Central memory CD8-positive, alpha-beta T cell (primary cell): Measurements from ENCODE around the gene TMEM140.
"Not testable (repeated sequence)": the region's sequence is repeated elsewhere in the genome, so short reads cannot be mapped to it uniquely, and the experiment has no call there.

Experiments
- ATAC-seq: fragments of 150-1000 bp; cut with Tn5 transposase; replicated peaks from 2 replicates; pipeline ENCODE4 v1.10.0; 2022; ENCODE audit warnings: mild to moderate bottlenecking, moderate FRiP score, moderate number of reproducible peaks; ENCODE audit not compliant: poor library complexity, severe bottlenecking; ENCODE audit errors: extremely low read depth
- DNase-seq, 2 donors: peaks; one replicate each; pipeline ENCODE4 v3.0.0; 2021; ENCODE audit warnings: low spot score in 2 of 2
- H3K27ac Mint-ChIP-seq: one replicate; pipeline ENCODE4 v1.8.0; 2022; ENCODE audit warnings: low read depth, mild to moderate bottlenecking, moderate library complexity, mixed read lengths
- H3K27me3 Mint-ChIP-seq: one replicate; pipeline ENCODE4 v1.8.0; 2022; ENCODE audit warnings: mixed read lengths
- H3K36me3 Mint-ChIP-seq: one replicate; pipeline ENCODE4 v1.8.0; 2022; ENCODE audit warnings: mild to moderate bottlenecking, moderate library complexity, mixed read lengths; ENCODE audit not compliant: insufficient read depth
- H3K4me1 Mint-ChIP-seq: one replicate; pipeline ENCODE4 v1.8.0; 2022; ENCODE audit warnings: mixed read lengths
- H3K4me3 Mint-ChIP-seq: one replicate; pipeline ENCODE4 v1.8.0; 2022; ENCODE audit warnings: mild to moderate bottlenecking, moderate library complexity, mixed read lengths
- H3K9me3 Mint-ChIP-seq: one replicate; pipeline ENCODE4 v1.8.0; 2022; ENCODE audit warnings: mixed read lengths

The TMEM140 gene

DNA sequence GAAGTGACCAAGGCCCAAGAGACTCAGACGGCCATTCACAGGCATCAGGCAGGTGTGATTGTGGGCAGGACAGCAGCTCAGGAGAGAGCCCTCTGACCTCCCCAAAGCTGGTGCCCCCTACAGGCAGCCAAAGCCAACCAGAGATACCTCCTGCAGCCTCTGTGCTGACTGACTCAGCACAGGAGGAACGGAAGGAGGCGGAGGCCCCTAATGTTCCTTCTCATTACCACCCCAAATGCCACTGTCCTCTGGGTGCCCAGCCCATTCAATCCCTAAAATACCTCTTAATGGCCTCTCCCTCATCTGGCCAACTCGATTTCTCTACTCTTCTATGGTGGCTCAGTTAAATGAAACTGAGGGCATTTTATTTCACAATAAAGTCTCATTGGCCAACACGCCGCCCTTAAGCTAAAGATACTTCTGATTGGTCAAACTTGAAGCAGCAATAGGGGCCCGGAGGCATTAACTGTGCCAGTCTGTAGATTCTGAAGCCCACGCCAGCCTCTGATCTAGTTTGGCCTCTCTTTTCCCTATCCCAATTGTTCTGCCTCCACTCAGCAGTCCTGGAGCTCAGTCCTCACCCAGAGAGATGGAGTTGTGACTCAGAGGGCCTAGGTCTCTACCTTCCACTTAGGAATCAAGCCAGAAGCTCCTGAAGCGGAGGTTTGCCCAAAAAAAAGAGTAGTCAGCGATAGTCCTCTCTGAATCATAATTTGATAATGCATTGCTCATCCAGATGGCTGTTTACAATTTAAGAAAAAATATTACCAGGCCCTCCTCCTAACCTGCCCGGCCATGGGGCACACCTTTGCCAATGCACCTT lies 21.5 kb downstream of the TMEM140 start:
- Mint-ChIP-seq H3K4me1 (peaks cover 45% of the 10 kb centered on the region), H3K9me3 (no peaks in the 10 kb centered on the region), H3K36me3 (peaks cover 26% of the 10 kb centered on the region), H3K27me3 (no peaks in the 10 kb centered on the region), H3K27ac (peak overlapping the region; percentile 96), H3K4me3 (peak overlapping the region; percentile 81)
- ATAC-seq (peak; percentile 38), DNase-seq (peak; percentile 23 to 38)

DNA sequence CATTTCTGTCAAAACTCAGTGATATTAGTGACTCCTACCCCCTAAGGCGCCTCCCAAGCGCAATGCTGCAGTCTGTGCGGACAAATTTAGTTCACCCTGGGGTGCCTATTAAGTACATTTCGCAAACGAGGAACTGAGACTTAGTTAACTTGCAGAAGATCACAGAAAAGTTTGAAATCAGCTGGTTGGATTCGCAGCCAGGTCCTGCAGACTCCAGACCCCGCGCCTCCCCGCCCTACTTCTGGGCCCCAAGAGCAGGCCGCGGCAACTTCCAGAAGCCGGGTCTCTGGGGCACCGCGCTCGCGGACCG lies 22.0 kb downstream of the TMEM140 start:
- peaks cover 44% of the 10 kb centered on the region for H3K4me1 Mint-ChIP-seq
- peaks cover 26% of the 10 kb centered on the region for H3K36me3 Mint-ChIP-seq
- H3K27me3 Mint-ChIP-seq, result no peaks in the 10 kb centered on the region
- no peak for DNase-seq
- ATAC-seq, result peak; percentile 8
- no peaks in the 10 kb centered on the region for H3K9me3 Mint-ChIP-seq
- peak overlapping the region; percentile 81 for H3K4me3 Mint-ChIP-seq
- peak overlapping the region; percentile 96 for H3K27ac Mint-ChIP-seq

DNA sequence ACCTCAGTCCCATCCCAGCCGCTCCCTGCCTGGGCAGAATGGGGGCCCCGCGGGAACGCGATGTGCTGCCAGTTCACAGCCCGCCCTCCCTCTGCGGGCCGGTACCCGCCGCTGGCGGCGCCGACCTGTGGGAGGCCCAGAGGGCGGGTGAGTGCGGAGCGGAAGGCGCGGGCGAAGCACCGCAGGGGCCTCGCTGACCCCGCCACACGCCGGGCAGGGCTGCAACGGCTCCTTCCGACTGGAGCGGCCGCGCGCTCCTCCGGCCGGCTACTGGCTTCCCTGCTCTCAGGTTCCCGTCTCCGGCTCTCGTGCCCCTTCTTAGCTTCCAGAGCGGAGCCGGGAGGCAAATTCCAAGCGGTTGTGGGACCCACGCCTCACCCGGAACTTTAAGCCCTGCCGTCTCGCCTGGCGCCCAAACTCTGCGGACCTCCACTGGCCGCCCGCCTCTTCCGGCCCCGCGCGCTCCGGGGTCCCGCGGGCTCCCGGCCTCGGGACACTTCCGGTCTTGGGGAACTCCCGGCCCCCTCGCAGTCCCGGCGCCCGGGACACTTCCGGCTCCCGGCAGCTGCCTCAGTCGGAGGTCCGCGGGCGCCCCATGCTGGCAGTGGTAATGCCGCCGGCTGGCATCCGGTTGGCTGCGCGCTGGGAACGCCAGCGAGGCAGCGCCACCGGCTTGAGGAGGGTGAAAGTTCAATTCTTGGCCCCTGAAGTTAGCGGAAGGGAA lies 22.6 kb downstream of the TMEM140 start, which contains the start of gene CYREN:
Gene CYREN, minus strand, starts transcription at position 434 of the 724 bp plus-strand sequence. CDS start 1,785 bp downstream, outside the sequence.
- no peaks in the 10 kb centered on the region for H3K27me3 Mint-ChIP-seq
- H3K27ac Mint-ChIP-seq, result peak within 1 kb of the TSS; percentile 96
- DNase-seq, result peak; percentile 71 to 73
- H3K36me3 Mint-ChIP-seq, result peaks cover 25% of the 10 kb centered on the region
- H3K9me3 Mint-ChIP-seq, result no peaks in the 10 kb centered on the region
- H3K4me3 Mint-ChIP-seq, result peak within 1 kb of the TSS; percentile 81
- peaks cover 44% of the 10 kb centered on the region for H3K4me1 Mint-ChIP-seq
- ATAC-seq, result peak; percentile 76

DNA sequence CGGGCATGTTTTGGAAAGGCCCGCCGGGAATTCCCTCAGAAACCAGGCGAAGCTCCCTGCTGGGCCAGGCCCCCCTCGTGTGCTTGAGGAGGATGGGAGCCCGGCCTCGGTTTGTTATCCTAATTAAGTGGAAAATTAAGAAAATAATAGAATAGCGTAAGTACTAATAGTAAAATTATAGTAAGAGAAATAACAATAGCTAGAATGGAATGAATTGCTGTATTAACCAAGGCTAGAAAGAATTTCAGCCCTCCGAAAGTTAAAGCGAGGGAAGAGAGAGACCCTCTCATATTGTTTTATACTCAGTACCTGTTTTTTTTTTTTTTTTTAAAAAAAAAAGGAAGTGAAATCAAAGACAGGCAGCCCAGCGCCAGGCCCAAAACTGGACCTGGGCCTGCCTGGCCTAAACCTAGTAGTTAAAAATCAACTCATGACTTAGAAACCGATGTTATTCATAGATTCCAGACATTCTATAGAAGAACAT lies 23.2 kb downstream of the TMEM140 start:
- H3K9me3 Mint-ChIP-seq, DNase-seq, ATAC-seq, H3K27me3 Mint-ChIP-seq: not testable (repeated sequence)
- Mint-ChIP-seq H3K4me3 (peak overlapping the region; percentile 81), H3K4me1 (peaks cover 44% of the 10 kb centered on the region), H3K36me3 (peaks cover 20% of the 10 kb centered on the region), H3K27ac (peak overlapping the region; percentile 96)

DNA sequence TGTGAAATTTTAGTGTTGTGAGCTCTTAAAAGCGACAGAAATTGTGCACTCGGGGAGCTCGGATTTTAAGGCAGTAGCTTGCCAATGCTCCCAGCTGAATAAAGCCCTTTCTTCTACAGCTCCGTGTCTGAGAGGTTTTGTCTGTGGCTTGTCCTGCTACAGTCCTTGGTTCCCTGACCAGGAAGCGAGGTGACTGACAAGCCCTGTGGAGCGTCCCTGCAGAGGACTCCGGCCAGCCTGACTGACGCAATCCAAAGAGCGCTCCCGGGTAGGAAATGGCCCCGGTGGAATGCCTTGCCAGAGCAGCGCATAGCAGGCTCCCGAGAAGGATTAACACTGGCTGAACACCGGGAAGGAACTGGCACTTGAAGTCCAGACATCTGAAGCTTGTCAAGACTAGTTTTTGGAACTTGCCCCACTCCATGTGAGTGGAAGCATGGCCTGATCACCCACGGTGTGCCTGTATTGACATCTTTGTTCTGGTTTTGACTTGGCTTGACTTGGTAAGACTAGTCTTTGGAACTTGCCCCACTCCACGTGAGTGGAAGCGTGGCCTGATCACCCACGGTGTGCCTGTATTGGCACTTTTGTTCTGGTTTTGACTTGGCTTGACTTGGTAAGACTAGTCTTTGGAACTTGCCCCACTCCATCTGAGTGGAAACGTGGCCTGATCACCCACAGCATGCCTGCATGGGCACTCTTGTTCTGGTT lies 23.9 kb downstream of the TMEM140 start:
- not testable (repeated sequence) for ATAC-seq, H3K9me3 Mint-ChIP-seq, H3K27me3 Mint-ChIP-seq
- peaks cover 40% of the 10 kb centered on the region for H3K4me1 Mint-ChIP-seq
- peaks cover 21% of the 10 kb centered on the region for H3K36me3 Mint-ChIP-seq
- DNase-seq, result peak in 1 of 2 donors; percentile 6
- H3K4me3 Mint-ChIP-seq, result peak overlapping the region; percentile 81
- H3K27ac Mint-ChIP-seq, result peak overlapping the region; percentile 96

DNA sequence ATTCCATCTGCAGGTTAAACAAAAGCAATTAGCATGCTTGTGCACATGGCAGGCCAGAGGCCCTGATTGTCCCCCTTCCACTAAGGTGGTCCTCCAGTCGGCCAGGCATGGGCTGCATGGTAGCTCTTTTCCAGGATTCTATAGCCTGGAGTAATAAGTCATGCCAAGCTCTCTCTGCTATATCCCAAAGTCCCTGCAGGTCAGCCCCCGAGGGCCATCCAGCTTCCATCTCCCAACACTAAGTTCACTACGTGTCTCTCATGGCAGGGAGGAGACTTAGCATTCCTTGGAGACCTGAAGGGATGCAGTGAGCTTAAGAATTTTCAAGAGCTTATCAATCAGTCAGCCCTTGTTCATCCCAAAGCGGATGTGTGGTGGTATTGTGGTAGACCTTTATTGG lies 26.0 kb downstream of the TMEM140 start:
- not testable (repeated sequence) for H3K4me3 Mint-ChIP-seq

DNA sequence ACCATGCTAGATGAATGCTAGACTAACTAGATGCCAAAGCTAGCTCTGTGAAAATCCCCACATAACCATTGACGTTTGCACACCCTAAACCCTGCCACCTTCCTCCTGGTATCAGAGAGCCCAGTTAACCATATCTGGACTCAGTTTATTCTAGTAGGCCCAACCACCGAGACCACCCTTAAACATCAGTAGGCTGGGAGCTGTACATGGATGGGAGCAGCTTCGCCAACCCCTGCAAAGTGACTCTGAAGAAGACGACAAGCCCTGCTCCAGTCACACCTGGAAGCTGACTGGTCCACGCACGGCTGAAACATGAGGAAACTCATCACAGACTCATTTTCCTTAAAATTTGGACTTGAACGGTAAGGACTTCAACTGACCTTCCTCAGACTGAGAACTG lies 27.1 kb downstream of the TMEM140 start:
- H3K4me3 Mint-ChIP-seq, result no peak overlapping the region
- no peaks in the 10 kb centered on the region for H3K27me3 Mint-ChIP-seq
- ATAC-seq (no peak), DNase-seq (no peak)
- H3K4me1 Mint-ChIP-seq, result peaks cover 10% of the 10 kb centered on the region
- peaks cover 6% of the 10 kb centered on the region for H3K36me3 Mint-ChIP-seq
- H3K27ac Mint-ChIP-seq, result no peak overlapping the region
- no peaks in the 10 kb centered on the region for H3K9me3 Mint-ChIP-seq

More for the DNA sequence above, 26.0 kb downstream of the TMEM140 start:
- not testable (repeated sequence) for H3K27me3 Mint-ChIP-seq, DNase-seq, ATAC-seq, H3K9me3 Mint-ChIP-seq, H3K27ac Mint-ChIP-seq
- Mint-ChIP-seq H3K4me1 (peaks cover 20% of the 10 kb centered on the region), H3K36me3 (peaks cover 17% of the 10 kb centered on the region)

DNA sequence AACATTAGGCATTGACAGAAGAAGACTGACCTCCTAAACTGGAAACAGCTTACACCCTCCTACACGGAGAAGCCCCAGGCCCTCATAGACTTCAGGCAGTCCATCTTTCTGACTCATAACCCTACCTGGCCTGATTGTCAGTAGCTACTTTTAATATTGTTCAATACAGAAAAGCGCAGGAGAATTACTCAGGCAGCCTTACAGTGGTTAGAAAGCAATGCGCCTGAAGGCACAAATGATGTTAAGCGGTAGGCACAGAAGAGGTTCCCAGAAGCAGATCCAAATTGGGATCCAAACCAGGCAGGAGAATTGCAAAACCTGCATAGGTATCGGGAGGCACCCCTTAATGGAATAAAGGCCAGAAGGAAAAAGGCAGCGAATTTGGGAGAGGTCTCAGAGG lies 28.1 kb downstream of the TMEM140 start:
- peak overlapping the region; percentile 13 for H3K27ac Mint-ChIP-seq
- H3K4me3 Mint-ChIP-seq, result no peak overlapping the region
- peaks cover 4% of the 10 kb centered on the region for H3K36me3 Mint-ChIP-seq
- ATAC-seq, result no peak
- H3K4me1 Mint-ChIP-seq, result peaks cover 9% of the 10 kb centered on the region
- H3K27me3 Mint-ChIP-seq, result no peaks in the 10 kb centered on the region
- DNase-seq, result no peak
- H3K9me3 Mint-ChIP-seq, result peaks cover 6% of the 10 kb centered on the region

DNA sequence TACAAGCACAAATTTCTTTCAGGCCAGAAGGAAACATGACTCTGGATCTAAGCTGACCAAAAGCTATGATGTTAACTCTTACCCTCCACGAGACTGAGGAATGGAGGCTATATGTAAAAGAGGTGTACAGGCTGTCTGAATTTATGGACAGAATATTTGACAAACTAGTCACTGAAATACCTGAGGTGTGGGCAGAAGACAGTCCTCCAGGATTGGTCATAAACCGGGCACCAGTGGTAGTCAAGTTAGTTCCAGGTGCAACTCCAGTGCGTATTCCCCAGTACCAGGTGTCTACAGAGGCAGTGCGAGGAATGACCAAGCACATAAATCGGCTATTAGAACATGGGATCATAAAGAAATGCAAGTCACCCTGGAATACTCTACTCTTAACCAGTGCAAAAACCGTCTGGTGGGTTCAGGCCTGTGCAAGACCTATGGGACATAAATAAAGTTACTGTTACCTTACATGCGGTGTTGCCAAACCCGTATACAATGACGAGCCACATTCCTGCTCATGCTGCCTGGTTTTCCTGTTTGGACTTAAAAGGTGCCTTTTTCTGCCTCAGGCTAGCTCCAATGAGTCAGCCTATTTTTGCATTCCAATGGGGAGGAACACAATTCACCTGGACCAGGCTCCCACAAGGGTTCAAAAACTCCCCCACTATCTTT lies 29.3 kb downstream of the TMEM140 start:
- Mint-ChIP-seq H3K4me1 (peaks cover 6% of the 10 kb centered on the region), H3K27me3 (no peaks in the 10 kb centered on the region), H3K4me3 (no peak overlapping the region), H3K27ac (no peak overlapping the region), H3K9me3 (peaks cover 15% of the 10 kb centered on the region), H3K36me3 (peaks cover 9% of the 10 kb centered on the region)
- no peak for ATAC-seq
- DNase-seq, result no peak

DNA sequence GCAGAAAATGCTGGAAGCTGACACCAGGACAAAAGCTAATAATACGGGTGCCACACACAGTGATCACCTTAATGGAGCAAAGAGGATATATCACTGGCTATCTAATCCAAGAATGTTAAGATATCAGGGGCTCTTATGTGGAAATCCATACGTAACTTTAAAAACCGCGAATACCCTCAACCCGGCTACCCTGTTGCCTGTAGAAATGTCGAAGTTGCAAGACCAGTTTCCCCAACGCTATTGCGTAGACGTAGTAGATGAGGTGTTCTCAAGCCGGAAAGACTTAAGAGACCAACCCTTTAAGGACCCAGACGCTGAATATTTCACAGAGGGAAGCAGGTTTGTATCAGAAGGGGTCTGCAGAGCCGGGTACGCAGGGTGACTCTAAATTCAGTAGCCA lies 30.5 kb downstream of the TMEM140 start:
- Mint-ChIP-seq H3K4me3 (no peak overlapping the region), H3K9me3 (peaks cover 15% of the 10 kb centered on the region), H3K4me1 (no peaks in the 10 kb centered on the region), H3K36me3 (peaks cover 12% of the 10 kb centered on the region), H3K27me3 (no peaks in the 10 kb centered on the region), H3K27ac (no peak overlapping the region)
- no peak for DNase-seq
- ATAC-seq, result no peak

DNA sequence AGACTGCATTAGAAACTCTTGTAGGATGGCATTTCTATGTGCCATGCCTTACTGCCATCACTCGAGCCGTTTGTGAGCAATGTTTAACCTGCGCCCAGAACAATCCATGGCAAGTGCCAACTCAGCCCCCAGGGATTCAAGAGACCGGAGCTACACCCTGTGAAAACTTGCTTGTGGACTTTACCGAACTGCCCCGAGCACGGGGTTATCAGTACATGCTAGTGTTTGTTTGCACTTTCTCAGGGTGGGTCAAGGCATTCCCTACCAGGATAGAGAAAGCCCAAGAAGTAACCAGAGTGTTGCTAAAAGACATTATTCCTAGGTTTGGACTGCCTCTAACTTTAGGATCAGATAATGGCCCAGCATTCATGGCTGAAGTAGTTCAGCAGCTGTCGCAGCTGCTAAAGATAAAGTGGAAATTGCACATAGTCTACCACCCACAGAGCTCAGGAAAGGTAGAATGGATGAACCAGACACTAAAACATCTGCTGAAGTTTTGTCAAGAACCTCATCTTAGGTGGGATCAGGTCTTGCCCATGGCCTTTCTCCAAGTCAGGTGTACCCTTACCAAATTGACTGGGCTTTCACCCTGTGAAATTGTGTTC lies 31.6 kb downstream of the TMEM140 start:
- Mint-ChIP-seq H3K4me3 (no peak overlapping the region), H3K9me3 (peaks cover 15% of the 10 kb centered on the region), H3K4me1 (no peaks in the 10 kb centered on the region), H3K27me3 (no peaks in the 10 kb centered on the region), H3K36me3 (peaks cover 12% of the 10 kb centered on the region), H3K27ac (no peak overlapping the region)
- DNase-seq (no peak), ATAC-seq (no peak)

DNA sequence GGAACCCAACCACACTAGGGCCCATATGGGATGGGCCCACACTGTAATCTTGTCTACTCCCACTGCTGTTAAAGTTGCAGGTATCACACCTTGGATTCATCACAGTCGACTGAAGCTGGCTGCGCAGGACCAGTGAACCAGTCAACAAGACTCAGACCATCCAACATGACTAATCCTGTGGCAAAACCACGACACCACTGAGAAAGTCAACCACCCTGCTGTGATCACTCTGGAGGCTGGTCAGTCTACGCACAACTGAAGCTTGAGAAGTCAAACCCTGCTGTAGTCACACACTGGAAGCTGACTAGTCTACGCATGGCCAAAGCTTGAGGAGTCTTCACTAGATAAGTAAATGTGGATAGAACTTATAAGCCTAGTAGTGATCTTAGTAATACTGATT lies 32.2 kb downstream of the TMEM140 start:
- Mint-ChIP-seq H3K4me3 (no peak overlapping the region), H3K27ac (no peak overlapping the region), H3K36me3 (peaks cover 12% of the 10 kb centered on the region), H3K9me3 (peaks cover 15% of the 10 kb centered on the region), H3K27me3 (no peaks in the 10 kb centered on the region), H3K4me1 (no peaks in the 10 kb centered on the region)
- DNase-seq, result no peak
- no peak for ATAC-seq
